ENCODE measurements around the gene TRIM9. TPM values are rescaled to one million over a fixed set of nuclear protein-coding genes. Genes with fewer than 3 reads are reported as not detected.
"Not testable (repeated sequence)": the region's sequence is repeated elsewhere in the genome, so short reads cannot be mapped to it uniquely, and the experiment has no call there.

TRIM9 gene
- total and polyA plus RNA-seq, 4 experiments from 2014 or later, result 0.05 to 0.55 (median 0.44) TPM; not detected in 1

- Mint-ChIP-seq H3K9me3 (peaks cover 0 to 6% (median 0%) of the 10 kb centered on the region in 8 donors), H3K27me3 (peaks cover 27 to 39% of the 10 kb centered on the region in 2 donors), H3K27ac (no peak overlapping the region), H3K36me3 (no peaks in the 10 kb centered on the region), H3K4me1 (peaks cover 8 to 15% (median 9%) of the 10 kb centered on the region in 4 donors), H3K4me3 (peak overlapping the region; percentile 67 to 82 (median 75))
- Histone ChIP-seq H3K4me1 (ENCODE audit: insufficient read depth, low read length) (peaks cover 9% of the 10 kb centered on the region), H3K27me3 (ENCODE audit: insufficient read depth, low read length) (peaks cover 16% of the 10 kb centered on the region), H3K27ac (ENCODE audit: low read depth, low read length) (no peak overlapping the region), H3K4me3 (ENCODE audit: low read length in 2 of 2) (peak overlapping the region in 1 of 2 donors; percentile 54), H3K9me3 (ENCODE audit: control insufficient read depth in 1 of 2, low read length in 2 of 2) (no peaks in the 10 kb centered on the region), H3K36me3 (ENCODE audit: insufficient read depth, low read length) (no peaks in the 10 kb centered on the region)
- CTCF ChIA-PET (ENCODE audit: partially characterized antibody), result no interaction called here
- no peak for DNase-seq
- POLR2A ChIA-PET (ENCODE audit: partially characterized antibody), result no interaction called here
- intact Hi-C loops (cut with micrococcal nuclease), result no loop called here
Measured at GRCh38 chr14:50943261-50943942, 151.5 kb downstream of the TRIM9 start.

- H3K27ac Mint-ChIP-seq; H3K4me1 ChIP-seq (ENCODE audit: insufficient read depth, low read length); POLR2A ChIA-PET (ENCODE audit: partially characterized antibody); H3K36me3 ChIP-seq (ENCODE audit: insufficient read depth, low read length); H3K9me3 Mint-ChIP-seq; CTCF ChIA-PET (ENCODE audit: partially characterized antibody); H3K27ac ChIP-seq (ENCODE audit: low read depth, low read length); H3K4me3 ChIP-seq (ENCODE audit: low read length in 2 of 2); H3K9me3 ChIP-seq (ENCODE audit: control insufficient read depth in 1 of 2, low read length in 2 of 2); intact Hi-C loops (cut with micrococcal nuclease); H3K36me3 Mint-ChIP-seq; DNase-seq: not testable (repeated sequence)
- Mint-ChIP-seq H3K27me3 (peaks cover 27 to 39% of the 10 kb centered on the region in 2 donors), H3K4me3 (peak overlapping the region in 2 of 8 donors; percentile 21 to 41), H3K4me1 (peaks cover 8 to 15% (median 9%) of the 10 kb centered on the region in 4 donors)
- peaks cover 16% of the 10 kb centered on the region for H3K27me3 ChIP-seq (ENCODE audit: insufficient read depth, low read length)
Measured at GRCh38 chr14:50941638-50942037, 153.3 kb downstream of the TRIM9 start.

- Mint-ChIP-seq H3K9me3 (peaks cover 0 to 6% (median 0%) of the 10 kb centered on the region in 8 donors), H3K4me3 (no peak overlapping the region), H3K36me3 (no peaks in the 10 kb centered on the region), H3K4me1 (peaks cover 8 to 15% (median 9%) of the 10 kb centered on the region in 4 donors), H3K27me3 (peaks cover 27 to 39% of the 10 kb centered on the region in 2 donors), H3K27ac (no peak overlapping the region)
- ChIA-PET CTCF (ENCODE audit: partially characterized antibody) (no interaction called here), POLR2A (ENCODE audit: partially characterized antibody) (no interaction called here)
- Histone ChIP-seq H3K27me3 (ENCODE audit: insufficient read depth, low read length) (peaks cover 16% of the 10 kb centered on the region), H3K27ac (ENCODE audit: low read depth, low read length) (no peak overlapping the region), H3K4me3 (ENCODE audit: low read length in 2 of 2) (no peak overlapping the region), H3K9me3 (ENCODE audit: control insufficient read depth in 1 of 2, low read length in 2 of 2) (no peaks in the 10 kb centered on the region), H3K36me3 (ENCODE audit: insufficient read depth, low read length) (no peaks in the 10 kb centered on the region), H3K4me1 (ENCODE audit: insufficient read depth, low read length) (peaks cover 9% of the 10 kb centered on the region)
- intact Hi-C loops (cut with micrococcal nuclease), result no loop called here
- no peak for DNase-seq
Measured at GRCh38 chr14:50941151-50941550, 153.8 kb downstream of the TRIM9 start.

- H3K27me3 Mint-ChIP-seq, result peaks cover 15 to 26% of the 10 kb centered on the region in 2 donors
- peaks cover 4% of the 10 kb centered on the region for H3K27me3 ChIP-seq (ENCODE audit: insufficient read depth, low read length)
- no peaks in the 10 kb centered on the region for H3K4me1 Mint-ChIP-seq
- no peak for DNase-seq
- no peak overlapping the region for H3K27ac ChIP-seq (ENCODE audit: low read depth, low read length)
- peaks cover 0 to 2% (median 0%) of the 10 kb centered on the region in 8 donors for H3K9me3 Mint-ChIP-seq
- no peaks in the 10 kb centered on the region for H3K9me3 ChIP-seq (ENCODE audit: control insufficient read depth in 1 of 2, low read length in 2 of 2)
- POLR2A ChIA-PET (ENCODE audit: partially characterized antibody), result no interaction called here
- no peak overlapping the region for H3K27ac Mint-ChIP-seq
- H3K4me3 Mint-ChIP-seq, result no peak overlapping the region
- intact Hi-C loops (cut with micrococcal nuclease), result no loop called here
- H3K4me3 ChIP-seq (ENCODE audit: low read length in 2 of 2), result no peak overlapping the region
- CTCF ChIA-PET (ENCODE audit: partially characterized antibody), result no interaction called here
- no peaks in the 10 kb centered on the region for H3K4me1 ChIP-seq (ENCODE audit: insufficient read depth, low read length)
- H3K36me3 ChIP-seq (ENCODE audit: insufficient read depth, low read length), result no peaks in the 10 kb centered on the region
- no peaks in the 10 kb centered on the region for H3K36me3 Mint-ChIP-seq
Measured at GRCh38 chr14:50937800-50938199, 157.1 kb downstream of the TRIM9 start.

- peaks cover 17 to 26% of the 10 kb centered on the region in 2 donors for H3K27me3 Mint-ChIP-seq
- no peak overlapping the region for H3K4me3 ChIP-seq (ENCODE audit: low read length in 2 of 2)
- no peaks in the 10 kb centered on the region for H3K4me1 Mint-ChIP-seq
- peaks cover 4% of the 10 kb centered on the region for H3K27me3 ChIP-seq (ENCODE audit: insufficient read depth, low read length)
- intact Hi-C loops (cut with micrococcal nuclease), result no loop called here
- H3K4me1 ChIP-seq (ENCODE audit: insufficient read depth, low read length), result no peaks in the 10 kb centered on the region
- no peak for DNase-seq
- H3K27ac Mint-ChIP-seq, result no peak overlapping the region
- H3K9me3 ChIP-seq (ENCODE audit: control insufficient read depth in 1 of 2, low read length in 2 of 2), result no peaks in the 10 kb centered on the region
- H3K4me3 Mint-ChIP-seq, result no peak overlapping the region
- no peak overlapping the region for H3K27ac ChIP-seq (ENCODE audit: low read depth, low read length)
- H3K9me3 Mint-ChIP-seq, result peaks cover 0 to 2% (median 0%) of the 10 kb centered on the region in 8 donors
- ChIA-PET POLR2A (ENCODE audit: partially characterized antibody) (no interaction called here), CTCF (ENCODE audit: partially characterized antibody) (no interaction called here)
- H3K36me3 Mint-ChIP-seq, result no peaks in the 10 kb centered on the region
- no peaks in the 10 kb centered on the region for H3K36me3 ChIP-seq (ENCODE audit: insufficient read depth, low read length)
Measured at GRCh38 chr14:50937325-50937724, 157.6 kb downstream of the TRIM9 start.

GRCh38 chr14:50936882-50937281 is 158.0 kb downstream of the TRIM9 start:
- CTCF ChIA-PET (ENCODE audit: partially characterized antibody), result no interaction called here
- Histone ChIP-seq H3K4me3 (ENCODE audit: low read length in 2 of 2) (no peak overlapping the region), H3K27me3 (ENCODE audit: insufficient read depth, low read length) (peaks cover 4% of the 10 kb centered on the region), H3K36me3 (ENCODE audit: insufficient read depth, low read length) (no peaks in the 10 kb centered on the region), H3K4me1 (ENCODE audit: insufficient read depth, low read length) (no peaks in the 10 kb centered on the region), H3K9me3 (ENCODE audit: control insufficient read depth in 1 of 2, low read length in 2 of 2) (no peaks in the 10 kb centered on the region), H3K27ac (ENCODE audit: low read depth, low read length) (no peak overlapping the region)
- DNase-seq, result no peak
- Mint-ChIP-seq H3K27ac (no peak overlapping the region), H3K36me3 (no peaks in the 10 kb centered on the region), H3K4me1 (no peaks in the 10 kb centered on the region), H3K27me3 (peaks cover 20 to 25% of the 10 kb centered on the region in 2 donors), H3K4me3 (no peak overlapping the region), H3K9me3 (peaks cover 0 to 2% (median 0%) of the 10 kb centered on the region in 8 donors)
- POLR2A ChIA-PET (ENCODE audit: partially characterized antibody), result no interaction called here
- intact Hi-C loops (cut with micrococcal nuclease), result no loop called here

- H3K36me3 ChIP-seq (ENCODE audit: insufficient read depth, low read length), result no peaks in the 10 kb centered on the region
- H3K27me3 Mint-ChIP-seq, result peaks cover 13 to 23% of the 10 kb centered on the region in 2 donors
Measured at GRCh38 chr14:50936016-50936340, 158.9 kb downstream of the TRIM9 start.

More at GRCh38 chr14:50936016-50936340, 158.9 kb downstream of the TRIM9 start:
- Histone ChIP-seq H3K9me3 (ENCODE audit: control insufficient read depth in 1 of 2, low read length in 2 of 2) (no peaks in the 10 kb centered on the region), H3K4me3 (ENCODE audit: low read length in 2 of 2) (no peak overlapping the region), H3K27ac (ENCODE audit: low read depth, low read length) (no peak overlapping the region), H3K27me3 (ENCODE audit: insufficient read depth, low read length) (no peaks in the 10 kb centered on the region), H3K4me1 (ENCODE audit: insufficient read depth, low read length) (no peaks in the 10 kb centered on the region)
- no peak for DNase-seq
- CTCF ChIA-PET (ENCODE audit: partially characterized antibody), result no interaction called here
- Mint-ChIP-seq H3K9me3 (no peaks in the 10 kb centered on the region), H3K36me3 (no peaks in the 10 kb centered on the region), H3K4me1 (no peaks in the 10 kb centered on the region), H3K4me3 (no peak overlapping the region), H3K27ac (no peak overlapping the region)
- POLR2A ChIA-PET (ENCODE audit: partially characterized antibody), result no interaction called here
- intact Hi-C loops (cut with micrococcal nuclease), result no loop called here
